GM23248 (cell line): Measurements from ENCODE around the gene CEP295NL.

Experiments used
- EZH2 ChIP-seq: fragments of 200-600 bp; sonication (generic); IDR thresholded peaks from 2 replicates; pipeline ENCODE4 v1.6.1; 2018; ENCODE audit warnings: antibody characterized with exemption, mild to moderate bottlenecking; ENCODE audit not compliant: insufficient read depth, poor library complexity, severe bottlenecking
- EZH2phosphoT487 ChIP-seq: fragments of 200-600 bp; sonication (generic); IDR thresholded peaks from 2 replicates; pipeline ENCODE4 v1.6.1; 2018; ENCODE audit warnings: antibody characterized with exemption, moderate library complexity, mild to moderate bottlenecking, low read depth; ENCODE audit not compliant: insufficient read depth

GRCh38 chr17:78951967-78952551 is 49.1 kb upstream of the CEP295NL start:
- TF ChIP-seq EZH2 = no peak
- no peak for TF ChIP-seq EZH2phosphoT487
